Fibroblast of lung (primary cell): Measurements from ENCODE around the gene RPAIN.

Source experiments
- CTCF ChIP-seq, 2 donors: IDR thresholded peaks in 1 of 2; conservative IDR thresholded peaks in 1 of 2; 1 replicate in 1 of 2; 2 replicates in 1 of 2; pipeline ENCODE4 v1.5.1; 2011 to 2012; ENCODE audit warnings: low read length in 2 of 2, control low read depth in 1 of 2, inconsistent platforms in 1 of 2, low read depth in 1 of 2, mild to moderate bottlenecking in 1 of 2
- EZH2 ChIP-seq: IDR thresholded peaks from 2 replicates; pipeline ENCODE4 v1.5.1; 2012; ENCODE audit warnings: low read length, control low read depth, mild to moderate bottlenecking; ENCODE audit errors: missing control alignments

DNA sequence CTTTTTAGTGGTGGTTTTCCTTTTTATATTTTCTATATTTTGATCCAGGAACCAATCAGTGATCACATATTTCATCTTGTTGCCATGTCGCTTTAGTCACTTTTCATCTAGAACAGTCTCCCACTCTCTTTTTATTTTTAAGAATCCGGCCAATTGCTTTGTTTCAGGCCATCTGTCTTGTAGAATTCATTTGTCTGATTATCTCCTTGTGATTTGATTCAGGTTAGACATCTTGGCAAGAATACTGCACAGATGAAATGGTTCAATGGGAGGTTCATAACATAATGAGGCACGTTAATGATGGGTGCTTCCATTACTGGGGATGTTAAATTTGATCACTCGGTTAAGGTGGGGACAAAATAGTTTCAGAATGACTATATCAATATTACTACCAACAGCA is 49.6 kb upstream of the RPAIN start:
- no peak for TF ChIP-seq CTCF (conservative IDR thresholded peaks at IDR 0.05 in 1 of 2, IDR thresholded peaks at IDR 0.05 in 1 of 2; ENCODE audit: low read depth in 1 of 2, low read length in 2 of 2)
- no peak for TF ChIP-seq EZH2
